Keratinocyte (primary cell): ENCODE data around the gene WFDC5. TPM values are rescaled to one million over a fixed set of nuclear protein-coding genes. Genes with fewer than 3 reads are reported as not detected.

Source experiments
- DNase-seq: peaks from one replicate; pipeline ENCODE4 v3.0.0-alpha.2; 2011; ENCODE audit warnings: low read depth, missing footprints, low spot score
- FAIRE-seq: peaks from 2 replicates; lab custom pipeline; 2011; peaks lifted over from hg19 to GRCh38; lab: Jason Lieb, UNC
- H2AFZ ChIP-seq: 2 replicates; pipeline ENCODE4 v1.6.0; 2012; ENCODE audit warnings: low read length, control low read depth, inconsistent platforms; ENCODE audit not compliant: control insufficient read depth
- H3K27ac ChIP-seq: 2 replicates; pipeline ENCODE4 v1.5.1; 2011; ENCODE audit warnings: low read length; ENCODE audit not compliant: control insufficient read depth, insufficient read depth
- H3K27me3 ChIP-seq: 3 replicates; pipeline ENCODE4 v1.6.0; 2011; ENCODE audit warnings: low read length; ENCODE audit not compliant: control insufficient read depth, insufficient read depth; ENCODE audit errors: extremely low read depth
- H3K36me3 ChIP-seq, 2 experiments: 2 replicates in 1 of 2; 3 replicates in 1 of 2; pipeline ENCODE4 v1.5.1; 2011; ENCODE audit warnings: low read length in 2 of 2, mild to moderate bottlenecking in 1 of 2; ENCODE audit not compliant: control insufficient read depth in 2 of 2, insufficient read depth in 2 of 2; ENCODE audit errors: extremely low read depth in 1 of 2
- H3K4me1 ChIP-seq: 3 replicates; pipeline ENCODE4 v1.5.1; 2011; ENCODE audit warnings: low read length; ENCODE audit not compliant: control insufficient read depth, insufficient read depth; ENCODE audit errors: extremely low read depth
- H3K4me2 ChIP-seq: 3 replicates; pipeline ENCODE4 v1.6.0; 2011; ENCODE audit warnings: low read depth, low read length; ENCODE audit not compliant: control insufficient read depth, insufficient read depth; ENCODE audit errors: extremely low read depth
- H3K4me3 ChIP-seq, 3 experiments: fragments of 200-600 bp in 1 of 3; sonication (generic) in 1 of 3; 2 replicates in 2 of 3; 3 replicates in 1 of 3; pipeline ENCODE4 v1.5.1; 2011 to 2016; ENCODE audit warnings: low read length in 3 of 3, mild to moderate bottlenecking in 3 of 3, control low read depth in 2 of 3, inconsistent platforms in 1 of 3, low read depth in 1 of 3, mixed read lengths in 1 of 3, mixed run types in 1 of 3, moderate library complexity in 1 of 3; ENCODE audit not compliant: control insufficient read depth in 2 of 3, insufficient read depth in 2 of 3; ENCODE audit errors: extremely low read depth in 1 of 3
- H3K79me2 ChIP-seq: 2 replicates; pipeline ENCODE4 v1.6.0; 2012; ENCODE audit warnings: low read length; ENCODE audit not compliant: control insufficient read depth, insufficient read depth
- H3K9ac ChIP-seq: 3 replicates; pipeline ENCODE4 v1.6.0; 2011; ENCODE audit warnings: low read length; ENCODE audit not compliant: control insufficient read depth, insufficient read depth; ENCODE audit errors: extremely low read depth
- H3K9me1 ChIP-seq: 3 replicates; pipeline ENCODE4 v1.6.0; 2011; ENCODE audit warnings: low read length; ENCODE audit not compliant: control insufficient read depth, insufficient read depth; ENCODE audit errors: extremely low read depth
- H3K9me3 ChIP-seq: 2 replicates; pipeline ENCODE4 v1.5.1; 2012; ENCODE audit warnings: low read depth, low read length; ENCODE audit not compliant: control insufficient read depth
- H4K20me1 ChIP-seq: 3 replicates; pipeline ENCODE4 v1.6.0; 2011; ENCODE audit warnings: low read length; ENCODE audit not compliant: control insufficient read depth, insufficient read depth; ENCODE audit errors: extremely low read depth
- EZH2 ChIP-seq: IDR thresholded peaks from one replicate; pipeline ENCODE4 v1.6.1; 2012; ENCODE audit warnings: inconsistent platforms, mild to moderate bottlenecking, low read length, moderate library complexity
- dilution Hi-C: fragments of 300-500 bp; cut with MboI; formaldehyde crosslinking; loops from one replicate; pipeline ENCODE4 v1.7.0; 2020; ENCODE audit warnings: low sequenced_read_pairs; ENCODE audit not compliant: extremely low pct_ligation_motif_present
- polyA plus RNA-seq, 5 experiments: library from polyadenylated mRNA; depleted of rRNA in 3 of 5; stranded (reverse) in 3 of 5; stranded (forward) in 1 of 5; unstranded in 1 of 5; fragments of >200 nt; gene quantifications; 1 replicate in 1 of 5; 2 replicates in 3 of 5; 3 replicates in 1 of 5; pipeline versions ENCODE4 v1.2.1 to v1.2.3, GENCODE V29; 2011 to 2012; ENCODE audit warnings: missing spikeins in 2 of 5, low read depth in 1 of 5, low replicate concordance in 1 of 5
- TF ChIP-seq, protein P1 (sequence below), 3 experiments: IDR thresholded peaks in 1 of 3; conservative IDR thresholded peaks in 1 of 3; optimal IDR thresholded peaks in 1 of 3; 2 replicates in 2 of 3; 3 replicates in 1 of 3; pipeline versions ENCODE3 to v1.5.1; 2011; ENCODE audit warnings: low read length in 3 of 3, mild to moderate bottlenecking in 3 of 3, moderate library complexity in 2 of 3, control low read depth in 1 of 3, inconsistent platforms in 1 of 3; ENCODE audit not compliant: insufficient read depth in 2 of 3; ENCODE audit errors: extremely low read depth in 1 of 3

WFDC5 gene
- polyA plus RNA-seq, 1 donor (not counting 4 experiments of a cell fraction or from before 2014, with no cell fraction given) = 5.1 TPM

DNA sequence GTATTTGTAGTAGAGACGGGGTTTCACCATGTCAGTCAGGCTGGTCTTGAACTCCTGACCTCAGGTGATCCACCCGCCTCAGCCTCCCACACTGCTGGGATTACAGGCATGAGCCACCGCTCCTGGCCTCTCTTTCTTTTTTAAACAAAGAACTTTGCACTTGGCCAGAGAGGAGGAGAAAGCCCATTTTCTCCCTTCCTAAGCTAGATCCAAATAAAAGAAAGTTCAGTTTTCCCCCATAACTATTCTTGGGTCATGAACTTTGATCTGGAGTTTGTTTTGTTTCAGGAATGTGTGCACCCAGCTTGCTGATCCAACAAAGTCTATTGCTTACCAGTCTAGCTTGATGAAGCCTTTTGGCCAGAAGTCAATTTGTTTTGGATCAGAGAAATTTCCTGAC is 37.4 kb downstream of the WFDC5 start:
- Histone ChIP-seq H2AFZ (no peak overlapping the region), H3K27ac (no peak overlapping the region), H4K20me1 (no peaks in the 10 kb centered on the region), H3K79me2 (no peaks in the 10 kb centered on the region), H3K4me1 (no peaks in the 10 kb centered on the region), H3K4me3 (no peak overlapping the region), H3K27me3 (no peaks in the 10 kb centered on the region), H3K9ac (no peak overlapping the region), H3K9me3 (no peaks in the 10 kb centered on the region), H3K4me2 (no peak overlapping the region), H3K9me1 (no peaks in the 10 kb centered on the region), H3K36me3 (peaks cover 22 to 24% of the 10 kb centered on the region in 2 experiments)
- TF ChIP-seq, protein P1, sequence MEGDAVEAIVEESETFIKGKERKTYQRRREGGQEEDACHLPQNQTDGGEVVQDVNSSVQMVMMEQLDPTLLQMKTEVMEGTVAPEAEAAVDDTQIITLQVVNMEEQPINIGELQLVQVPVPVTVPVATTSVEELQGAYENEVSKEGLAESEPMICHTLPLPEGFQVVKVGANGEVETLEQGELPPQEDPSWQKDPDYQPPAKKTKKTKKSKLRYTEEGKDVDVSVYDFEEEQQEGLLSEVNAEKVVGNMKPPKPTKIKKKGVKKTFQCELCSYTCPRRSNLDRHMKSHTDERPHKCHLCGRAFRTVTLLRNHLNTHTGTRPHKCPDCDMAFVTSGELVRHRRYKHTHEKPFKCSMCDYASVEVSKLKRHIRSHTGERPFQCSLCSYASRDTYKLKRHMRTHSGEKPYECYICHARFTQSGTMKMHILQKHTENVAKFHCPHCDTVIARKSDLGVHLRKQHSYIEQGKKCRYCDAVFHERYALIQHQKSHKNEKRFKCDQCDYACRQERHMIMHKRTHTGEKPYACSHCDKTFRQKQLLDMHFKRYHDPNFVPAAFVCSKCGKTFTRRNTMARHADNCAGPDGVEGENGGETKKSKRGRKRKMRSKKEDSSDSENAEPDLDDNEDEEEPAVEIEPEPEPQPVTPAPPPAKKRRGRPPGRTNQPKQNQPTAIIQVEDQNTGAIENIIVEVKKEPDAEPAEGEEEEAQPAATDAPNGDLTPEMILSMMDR (optimal IDR thresholded peaks at IDR 0.05 in 1 of 3, IDR thresholded peaks at IDR 0.05 in 1 of 3, conservative IDR thresholded peaks at IDR 0.05 in 1 of 3; ENCODE audit: extremely low read depth in 1 of 3, insufficient read depth in 2 of 3, low read length in 3 of 3) = no peak
- TF ChIP-seq EZH2 = no peak
- FAIRE-seq (no peak), DNase-seq (no peak)
- dilution Hi-C loops = no loop called here

DNA sequence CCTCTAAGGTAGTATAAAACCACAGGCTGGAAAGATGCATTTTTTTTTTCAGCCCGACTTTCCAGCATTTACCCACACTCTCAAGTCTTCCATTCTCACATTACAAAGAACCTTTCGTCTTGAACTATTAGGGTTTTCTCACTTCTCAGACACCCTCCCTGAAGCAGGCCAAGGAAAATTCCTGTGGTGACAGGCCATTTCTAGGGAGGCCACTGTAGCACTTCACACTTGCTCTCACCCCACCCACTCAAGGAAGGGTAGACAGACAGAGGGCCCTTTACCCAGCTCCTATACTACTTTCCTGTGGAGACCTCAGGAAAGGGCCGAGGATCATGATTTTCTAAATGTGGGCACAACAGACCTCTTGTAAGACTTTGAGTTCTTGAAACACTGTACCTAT is 41.8 kb downstream of the WFDC5 start:
- no peak for DNase-seq
- dilution Hi-C loops = no loop called here
- Histone ChIP-seq H3K4me3 (no peak overlapping the region), H3K9me3 (no peaks in the 10 kb centered on the region), H4K20me1 (no peaks in the 10 kb centered on the region), H3K9ac (no peak overlapping the region), H3K4me1 (peaks cover 8% of the 10 kb centered on the region), H3K9me1 (no peaks in the 10 kb centered on the region), H3K4me2 (no peak overlapping the region), H3K27me3 (no peaks in the 10 kb centered on the region), H3K79me2 (no peaks in the 10 kb centered on the region), H2AFZ (no peak overlapping the region), H3K36me3 (peaks cover 16 to 20% of the 10 kb centered on the region in 2 experiments), H3K27ac (no peak overlapping the region)
- TF ChIP-seq EZH2 = no peak
- TF ChIP-seq, protein P1 (optimal IDR thresholded peaks at IDR 0.05 in 1 of 3, IDR thresholded peaks at IDR 0.05 in 1 of 3, conservative IDR thresholded peaks at IDR 0.05 in 1 of 3; ENCODE audit: extremely low read depth in 1 of 3, insufficient read depth in 2 of 3, low read length in 3 of 3) = no peak
- FAIRE-seq = no peak
